Nephron progenitor cell (in vitro differentiated cells): ENCODE results near the gene EIPR1.

ENCODE experiments used
- DNase-seq: peaks from one replicate; pipeline ENCODE4 v3.0.0; 2021
- H3K27ac Mint-ChIP-seq: 2 replicates; pipeline ENCODE4 v1.8.0; 2021; ENCODE audit warnings: mild to moderate bottlenecking, moderate library complexity, mixed read lengths
- H3K27me3 Mint-ChIP-seq: 2 replicates; pipeline ENCODE4 v1.8.0; 2021; ENCODE audit warnings: mild to moderate bottlenecking, low read depth, mixed read lengths; ENCODE audit not compliant: poor library complexity
- H3K36me3 Mint-ChIP-seq: 2 replicates; pipeline ENCODE4 v1.8.0; 2021; ENCODE audit warnings: low read depth, mixed read lengths
- H3K4me1 Mint-ChIP-seq: 2 replicates; pipeline ENCODE4 v1.8.0; 2021; ENCODE audit warnings: mixed read lengths
- H3K4me3 Mint-ChIP-seq: 2 replicates; pipeline ENCODE4 v1.8.0; 2021; ENCODE audit warnings: mild to moderate bottlenecking, moderate library complexity, mixed read lengths
- H3K9me3 Mint-ChIP-seq: 2 replicates; pipeline ENCODE4 v1.8.0; 2021; ENCODE audit warnings: mild to moderate bottlenecking, moderate library complexity, mixed read lengths
- CTCF ChIP-seq: fragments of 200-600 bp; sonication (generic); IDR thresholded peaks from 2 replicates; pipeline ENCODE4 v1.5.0; 2021; ENCODE audit warnings: antibody characterized with exemption

EIPR1 gene

GRCh38 chr2:3319745-3320566 is 57.7 kb downstream of the EIPR1 start:
- Mint-ChIP-seq H3K9me3 (no peaks in the 10 kb centered on the region), H3K4me3 (no peak overlapping the region), H3K4me1 (peaks cover 13% of the 10 kb centered on the region), H3K27me3 (peaks cover 4% of the 10 kb centered on the region), H3K36me3 (peaks cover 38% of the 10 kb centered on the region), H3K27ac (no peak overlapping the region)
- no peak for DNase-seq
- no peak for TF ChIP-seq CTCF

GRCh38 chr2:3319134-3319533 is 58.5 kb downstream of the EIPR1 start:
- no peaks in the 10 kb centered on the region for H3K9me3 Mint-ChIP-seq
- H3K4me3 Mint-ChIP-seq = no peak overlapping the region
- H3K27me3 Mint-ChIP-seq = peaks cover 4% of the 10 kb centered on the region
- peaks cover 38% of the 10 kb centered on the region for H3K36me3 Mint-ChIP-seq
- no peak for TF ChIP-seq CTCF
- DNase-seq = no peak
- H3K27ac Mint-ChIP-seq = no peak overlapping the region
- H3K4me1 Mint-ChIP-seq = peaks cover 21% of the 10 kb centered on the region

GRCh38 chr2:3317871-3318590 is 59.6 kb downstream of the EIPR1 start:
- H3K36me3 Mint-ChIP-seq = peaks cover 33% of the 10 kb centered on the region
- no peak overlapping the region for H3K27ac Mint-ChIP-seq
- no peak overlapping the region for H3K4me3 Mint-ChIP-seq
- H3K27me3 Mint-ChIP-seq = no peaks in the 10 kb centered on the region
- no peak for TF ChIP-seq CTCF
- peaks cover under 1% of the 10 kb centered on the region for H3K9me3 Mint-ChIP-seq
- DNase-seq = no peak
- peaks cover 32% of the 10 kb centered on the region for H3K4me1 Mint-ChIP-seq

- Mint-ChIP-seq H3K4me1 (peaks cover 34% of the 10 kb centered on the region), H3K27ac (peak overlapping the region; percentile 77), H3K4me3 (no peak overlapping the region), H3K9me3 (peaks cover 3% of the 10 kb centered on the region), H3K36me3 (peaks cover 38% of the 10 kb centered on the region), H3K27me3 (peaks cover 5% of the 10 kb centered on the region)
- no peak for DNase-seq
- TF ChIP-seq CTCF = no peak
Observed at GRCh38 chr2:3317277-3317685, 60.3 kb downstream of the EIPR1 start.

- no peak overlapping the region for H3K4me3 Mint-ChIP-seq
- DNase-seq = no peak
Observed at GRCh38 chr2:3316456-3317276, 61.0 kb downstream of the EIPR1 start.

More at GRCh38 chr2:3316456-3317276, 61.0 kb downstream of the EIPR1 start:
- TF ChIP-seq CTCF = no peak
- H3K4me1 Mint-ChIP-seq = peaks cover 34% of the 10 kb centered on the region
- H3K27me3 Mint-ChIP-seq = peaks cover 8% of the 10 kb centered on the region
- H3K27ac Mint-ChIP-seq = no peak overlapping the region
- peaks cover 38% of the 10 kb centered on the region for H3K36me3 Mint-ChIP-seq
- peaks cover 3% of the 10 kb centered on the region for H3K9me3 Mint-ChIP-seq
